K562 (cell line): ENCODE measurements around the gene KRT76. TPM values are rescaled to one million over a fixed set of nuclear protein-coding genes. Genes with fewer than 3 reads are reported as not detected.

Experiments
- ATAC-seq: fragments of 200-7000 bp; cut with Tn5 transposase; 3 replicates; pipeline ENCODE4 v1.9.1; 2020; ENCODE audit warnings: moderate library complexity
- BruUV-seq: library from RNA; stranded (reverse); fragments of 400-500 nt; replicated peaks from 2 replicates; lab custom pipeline; 2021; lab: Mats Ljungman, UMichigan
- CTCF ChIA-PET: fragments of 300-600 bp; formaldehyde crosslinking; extraction: SDS; loops from one replicate; lab custom pipeline; 2021; ENCODE audit warnings: low intra/inter-chr PET ratio; lab: Yijun Ruan, JAX
- POLR2A ChIA-PET: fragments of 300-600, 350-650 bp; sonication (Branson Sonifier 250); formaldehyde crosslinking; extraction: SDS; loops from one replicate; lab custom pipeline; 2021; ENCODE audit warnings: antibody characterized with exemption, inconsistent platforms; lab: Yijun Ruan, JAX
- DNase-seq, 4 experiments: peaks; one replicate each; pipeline versions ENCODE4 v3.0.0 to v3.0.0-alpha.2; 2011 to 2018; ENCODE audit warnings: low spot score in 3 of 4, mixed read lengths in 3 of 4; ENCODE audit errors: extremely low read depth in 1 of 4
- FAIRE-seq: peaks from 2 replicates; lab custom pipeline; 2011; peaks lifted over from hg19 to GRCh38; lab: Jason Lieb, UNC
- H2AFZ ChIP-seq: 2 replicates; pipeline ENCODE4 v1.6.0; 2011; ENCODE audit warnings: low read depth, low read length, control low read depth, inconsistent platforms
- H3K27ac ChIP-seq: fragments of 200-600 bp; 3 replicates; pipeline ENCODE4 v1.8.0; 2011; ENCODE audit warnings: low read depth, mild to moderate bottlenecking, control low read depth, inconsistent platforms, low read length, moderate library complexity, mixed read lengths; ENCODE audit errors: extremely low read depth
- H3K27me3 ChIP-seq, 2 experiments: fragments of 300-600 bp in 1 of 2; 2 replicates in 1 of 2; 3 replicates in 1 of 2; pipeline versions ENCODE4 v1.6.0 to v1.8.0; 2011; ENCODE audit warnings: inconsistent platforms in 2 of 2, low read length in 2 of 2, mild to moderate bottlenecking in 1 of 2, mixed read lengths in 1 of 2, moderate library complexity in 1 of 2; ENCODE audit not compliant: control insufficient read depth in 2 of 2, insufficient read depth in 2 of 2
- H3K36me3 ChIP-seq: fragments of 300-600 bp; 3 replicates; pipeline ENCODE4 v1.8.0; 2011; ENCODE audit warnings: mild to moderate bottlenecking, low read length, inconsistent platforms; ENCODE audit not compliant: control insufficient read depth, insufficient read depth
- H3K4me1 ChIP-seq, 2 experiments: fragments of 200-600 bp in 1 of 2; replicated peaks in 1 of 2; 2 replicates in 1 of 2; 3 replicates in 1 of 2; pipeline versions ENCODE4 v1.5.1 to v1.8.0; 2011; ENCODE audit warnings: inconsistent platforms in 2 of 2, low read length in 2 of 2, mild to moderate bottlenecking in 1 of 2, mixed read lengths in 1 of 2, moderate library complexity in 1 of 2; ENCODE audit not compliant: control insufficient read depth in 2 of 2, insufficient read depth in 2 of 2
- H3K4me2 ChIP-seq: 2 replicates; pipeline ENCODE4 v1.6.1; 2011; ENCODE audit warnings: low read length, control low read depth, inconsistent platforms, mixed read lengths; ENCODE audit not compliant: insufficient read depth
- H3K4me3 ChIP-seq: fragments of 200-600 bp; sonication (generic), shearing (Covaris generic); 2 replicates; pipeline ENCODE4 v1.5.1; 2016; ENCODE audit warnings: control low read depth, inconsistent platforms
- H3K79me2 ChIP-seq: fragments of 200-600 bp; 3 replicates; pipeline ENCODE4 v1.8.0; 2011; ENCODE audit warnings: low read length, inconsistent platforms; ENCODE audit not compliant: control insufficient read depth, insufficient read depth
- H3K9ac ChIP-seq, 2 experiments: 2 replicates each; pipeline versions ENCODE4 v1.6.0 to v1.6.1; 2011; ENCODE audit warnings: low read depth in 2 of 2, low read length in 2 of 2, control low read depth in 1 of 2, inconsistent platforms in 1 of 2, mild to moderate bottlenecking in 1 of 2, mixed read lengths in 1 of 2; ENCODE audit not compliant: insufficient read depth in 1 of 2
- H3K9me1 ChIP-seq: one replicate; pipeline ENCODE4 v1.6.0; 2011; ENCODE audit warnings: inconsistent platforms, mild to moderate bottlenecking, low read length, moderate library complexity; ENCODE audit not compliant: control insufficient read depth, insufficient read depth
- H3K9me3 ChIP-seq: replicated peaks from 2 replicates; pipeline ENCODE4 v1.5.1; 2011; ENCODE audit warnings: low read depth, low read length, inconsistent platforms; ENCODE audit not compliant: control insufficient read depth, insufficient read depth
- H4K20me1 ChIP-seq: replicated peaks from 2 replicates; pipeline ENCODE4 v1.6.1; 2011; ENCODE audit warnings: low read length, inconsistent platforms, mixed read lengths; ENCODE audit not compliant: control insufficient read depth, insufficient read depth
- ELF1 ChIP-seq: fragments of 200-800 bp; sonication (Bioruptor generic); IDR thresholded peaks from 2 replicates; pipeline ENCODE4 v1.6.1; 2016; ENCODE audit warnings: missing genetic modification characterization, missing compliant biosample characterization
- ELK3 ChIP-seq: fragments of 450-650 bp; formaldehyde crosslinking; IDR thresholded peaks from 2 replicates; pipeline ENCODE4 v1.4.0; 2020; ENCODE audit warnings: mild to moderate bottlenecking
- HNRNPL ChIP-seq: fragments of 200-400 bp; formaldehyde crosslinking; IDR thresholded peaks from 2 replicates; pipeline ENCODE4 v1.6.1; 2017; ENCODE audit warnings: low read depth, mild to moderate bottlenecking, low read length
- HOXB6 ChIP-seq: fragments of 250-450 bp; sonication (Bioruptor Pico); IDR thresholded peaks from 2 replicates; pipeline ENCODE4 v1.5.1; 2022; ENCODE audit warnings: mild to moderate bottlenecking, borderline replicate concordance
- NCOA2 ChIP-seq, 2 experiments: fragments of 450-650 bp; IDR thresholded peaks; 2 replicates each; pipeline ENCODE4 v1.6.1; 2018; ENCODE audit warnings: mild to moderate bottlenecking in 2 of 2, moderate library complexity in 1 of 2; ENCODE audit not compliant: partially characterized antibody in 2 of 2
- PTBP1 ChIP-seq: fragments of 200-400 bp; formaldehyde crosslinking; IDR thresholded peaks from 2 replicates; pipeline ENCODE4 v1.6.1; 2017; ENCODE audit warnings: low read depth, low read length
- TCF15 ChIP-seq: fragments of 250-450 bp; sonication (Bioruptor Pico); IDR thresholded peaks from 2 replicates; pipeline ENCODE4 v1.8.0; 2022; ENCODE audit warnings: moderate library complexity, mild to moderate bottlenecking, inconsistent platforms
- ZNF311 ChIP-seq: fragments of 250-450 bp; sonication (Bioruptor Pico); IDR thresholded peaks from 2 replicates; pipeline ENCODE4 v1.4.0; 2020; ENCODE audit warnings: mild to moderate bottlenecking, moderate library complexity
- ZNF395 ChIP-seq: fragments of 200-800 bp; sonication (Bioruptor generic); IDR thresholded peaks from 2 replicates; pipeline ENCODE4 v1.6.1; 2017; ENCODE audit warnings: missing genetic modification characterization, missing compliant biosample characterization
- WGBS: fragments of 100-300 bp; shearing (Covaris generic); methylation state at CpG from one replicate; pipeline ENCODE4 v1.1.6; 2016; ENCODE audit warnings: low coverage, mixed read lengths; ENCODE audit not compliant: insufficient coverage; ENCODE audit errors: missing lambda C conversion rate; 5-methylcytosine and 5-hydroxymethylcytosine counted together
- in situ Hi-C: fragments of 300-500 bp; cut with MboI; formaldehyde crosslinking; loops from 4 replicates; pipeline ENCODE4 v1.15.0; 2018; ENCODE audit warnings: inconsistent platforms, mixed read lengths
- intact Hi-C: fragments of 100-400 bp; cut with micrococcal nuclease; formaldehyde crosslinking; loops from 2 replicates; pipeline ENCODE4 v1.14.2; 2022
- polyA plus RNA-seq, 8 experiments: library from polyadenylated mRNA; depleted of rRNA in 4 of 8; stranded (reverse) in 5 of 8; unstranded in 3 of 8; fragments of >200 nt; fragmentation: Nextera tagmentation in 2 of 8; fragmentation: Illumina TruSeq in 1 of 8; extraction: Ambion mirVana in 2 of 8; extraction: Trizol in 1 of 8; gene quantifications; 2 replicates each; pipeline versions ENCODE4 v1.2.1 to v1.2.3, GENCODE V29; 2011 to 2014; ENCODE audit warnings: inconsistent platforms in 1 of 8, missing spikeins in 1 of 8
- total RNA-seq, 7 experiments: library from RNA; depleted of rRNA in 6 of 7; stranded (reverse); fragments of >200 nt in 6 of 7; fragmentation: Illumina TruSeq in 2 of 7; extraction: Trizol in 2 of 7; gene quantifications; 2 replicates each; pipeline versions ENCODE4 v1.2.1 to v1.2.3, GENCODE V29; 2011 to 2021; ENCODE audit warnings: low replicate concordance in 1 of 7

KRT76 gene
- total and polyA plus RNA-seq, 9 of the 15 experiments (the other 6 are each of a cell fraction or from before 2014, with no cell fraction given) = not detected

GRCh38 chr12:52791271-52792184 is 14.4 kb upstream of the KRT76 start:
- ATAC-seq (no peak), FAIRE-seq (no peak), DNase-seq (no peak)
- Histone ChIP-seq H3K27me3 (peaks cover 0 to 9% of the 10 kb centered on the region in 2 experiments; a peak in 1 of 5 replicates), H3K4me2 (no peak overlapping the region), H3K9me1 (no peaks in the 10 kb centered on the region), H4K20me1 (no peaks in the 10 kb centered on the region), H3K9ac (no peak overlapping the region), H3K36me3 (no peaks in the 10 kb centered on the region), H3K27ac (no peak overlapping the region), H3K79me2 (no peaks in the 10 kb centered on the region), H3K4me1 (peaks cover 21 to 34% of the 10 kb centered on the region in 2 experiments; a peak in 4 of 5 replicates), H2AFZ (no peak overlapping the region), H3K9me3 (no peaks in the 10 kb centered on the region), H3K4me3 (no peak overlapping the region)
- no TSS peak for BruUV-seq
- in situ Hi-C loops (no loop called here), intact Hi-C loops (no loop called here)
- ChIA-PET CTCF (no interaction called here), POLR2A (interaction anchor here (0.6 to 0.9 kb wide), 2 partner anchors 16 to 204 kb away, joined by 3 to 4 read pairs; no protein-coding TSS in a partner anchor)
- 72% methylated on average over 12 of the region's 12 CpGs for WGBS
- TF ChIP-seq ELK3 (CRISPR knock-in tag) (no peak), NCOA2 (IDR thresholded peaks at IDR 0.05; ENCODE audit: partially characterized antibody in 2 of 2) (no peak), ZNF395 (CRISPR knock-in tag) (no peak), TCF15 (no peak), HOXB6 (CRISPR knock-in tag) (no peak), HNRNPL (no peak), ELF1 (no peak), PTBP1 (no peak), ZNF311 (CRISPR knock-in tag) (no peak)
